ENCODE data around the gene TEX22.

DNA sequence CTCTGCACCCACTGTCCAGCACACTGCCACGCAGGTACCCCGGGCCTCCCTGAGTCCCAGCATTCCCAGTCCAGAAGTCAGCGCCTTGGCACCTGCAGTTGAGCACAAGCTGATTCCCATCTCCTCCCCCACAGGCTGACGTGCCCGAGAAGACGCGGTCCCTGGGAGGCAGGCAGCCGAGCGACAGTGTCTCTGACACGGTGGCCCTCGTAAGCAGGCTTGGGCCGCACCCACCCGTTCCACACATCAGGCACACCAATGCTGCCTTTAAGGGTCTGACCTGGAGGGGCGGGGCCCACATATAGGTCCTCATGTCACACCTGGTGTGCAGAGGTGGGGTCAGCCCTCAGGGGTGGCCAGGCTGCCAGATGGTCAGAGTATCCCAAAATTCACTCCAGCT lies 18.4 kb upstream of the TEX22 start:
- TF ChIP-seq, protein P1, sequence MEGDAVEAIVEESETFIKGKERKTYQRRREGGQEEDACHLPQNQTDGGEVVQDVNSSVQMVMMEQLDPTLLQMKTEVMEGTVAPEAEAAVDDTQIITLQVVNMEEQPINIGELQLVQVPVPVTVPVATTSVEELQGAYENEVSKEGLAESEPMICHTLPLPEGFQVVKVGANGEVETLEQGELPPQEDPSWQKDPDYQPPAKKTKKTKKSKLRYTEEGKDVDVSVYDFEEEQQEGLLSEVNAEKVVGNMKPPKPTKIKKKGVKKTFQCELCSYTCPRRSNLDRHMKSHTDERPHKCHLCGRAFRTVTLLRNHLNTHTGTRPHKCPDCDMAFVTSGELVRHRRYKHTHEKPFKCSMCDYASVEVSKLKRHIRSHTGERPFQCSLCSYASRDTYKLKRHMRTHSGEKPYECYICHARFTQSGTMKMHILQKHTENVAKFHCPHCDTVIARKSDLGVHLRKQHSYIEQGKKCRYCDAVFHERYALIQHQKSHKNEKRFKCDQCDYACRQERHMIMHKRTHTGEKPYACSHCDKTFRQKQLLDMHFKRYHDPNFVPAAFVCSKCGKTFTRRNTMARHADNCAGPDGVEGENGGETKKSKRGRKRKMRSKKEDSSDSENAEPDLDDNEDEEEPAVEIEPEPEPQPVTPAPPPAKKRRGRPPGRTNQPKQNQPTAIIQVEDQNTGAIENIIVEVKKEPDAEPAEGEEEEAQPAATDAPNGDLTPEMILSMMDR (IDR thresholded peaks at IDR 0.05; ENCODE audit: low read length) = no peak
- no peak for TF ChIP-seq EZH2 (optimal IDR thresholded peaks at IDR 0.05; ENCODE audit: low read depth, low read length)

All from MM.1S (cell line).